Measurements from ENCODE around the gene YWHAG.
A peak's percentile ranks its signal among the peaks of the same experiment; 100 is the strongest.
"Not testable (repeated sequence)": the region's sequence is repeated elsewhere in the genome, so short reads cannot be mapped to it uniquely, and the experiment has no call there.

YWHAG gene

GRCh38 chr7:76358481-76359110, at the start of gene YWHAG:
YWHAG (minus strand) TSS chr7:76358991; CDS start chr7:76358808, 183 bp downstream.
- peak; percentile 58 to 66 for ATAC-seq

GRCh38 chr7:76408121-76408560, 49.4 kb upstream of the YWHAG start:
- ATAC-seq = no peak

- ATAC-seq = no peak
Observed at GRCh38 chr7:76407718-76408117, 48.9 kb upstream of the YWHAG start.

- no peak for ATAC-seq
Observed at GRCh38 chr7:76405738-76406137, 46.9 kb upstream of the YWHAG start.

- ATAC-seq = no peak
Observed at GRCh38 chr7:76403780-76404494, 45.1 kb upstream of the YWHAG start.

GRCh38 chr7:76403097-76403496, 44.3 kb upstream of the YWHAG start:
- ATAC-seq = not testable (repeated sequence)

GRCh38 chr7:76400248-76400647, 41.5 kb upstream of the YWHAG start:
- no peak for ATAC-seq

- ATAC-seq = peak; percentile 36 to 46
Observed at GRCh38 chr7:76397409-76398183, 38.8 kb upstream of the YWHAG start.

- ATAC-seq = no peak
Observed at GRCh38 chr7:76396864-76397263, 38.1 kb upstream of the YWHAG start.

- ATAC-seq = no peak
Observed at GRCh38 chr7:76395965-76396726, 37.4 kb upstream of the YWHAG start.

GRCh38 chr7:76395605-76395964, 36.8 kb upstream of the YWHAG start:
- ATAC-seq = not testable (repeated sequence)

GRCh38 chr7:76394957-76395356, 36.2 kb upstream of the YWHAG start:
- no peak for ATAC-seq

GRCh38 chr7:76393116-76394031, 34.6 kb upstream of the YWHAG start:
- peak; percentile 82 for ATAC-seq

- ATAC-seq = no peak
Observed at GRCh38 chr7:76392531-76393115, 33.8 kb upstream of the YWHAG start.

GRCh38 chr7:76390092-76390491, 31.3 kb upstream of the YWHAG start:
- ATAC-seq = no peak

GRCh38 chr7:76387789-76388188, 29.0 kb upstream of the YWHAG start:
- ATAC-seq = not testable (repeated sequence)

- no peak for ATAC-seq
Observed at GRCh38 chr7:76386691-76387260, 28.0 kb upstream of the YWHAG start.

- no peak for ATAC-seq
Observed at GRCh38 chr7:76383089-76383944, 24.5 kb upstream of the YWHAG start.

GRCh38 chr7:76381814-76382213, 23.0 kb upstream of the YWHAG start:
- ATAC-seq = no peak

GRCh38 chr7:76380623-76380966, 21.8 kb upstream of the YWHAG start:
- ATAC-seq = no peak

Measured in activated CD4-positive, CD25-positive, alpha-beta regulatory T cell treated with anti-CD3 and anti-CD28 coated beads, Interleukin-2, amount 50 U/mL, for 24 hours (primary cell).